OCI-LY7 (cell line): ENCODE measurements around the gene ZNF213. TPM values are rescaled to one million over a fixed set of nuclear protein-coding genes. Genes with fewer than 3 reads are reported as not detected.

ENCODE experiments used
- BruUV-seq: library from RNA; stranded (reverse); fragments of 400-500 nt; replicated peaks from 2 replicates; lab custom pipeline; 2021; lab: Mats Ljungman, UMichigan
- CTCF ChIA-PET: fragments of 300-600 bp; sonication (Branson Sonifier 250); formaldehyde crosslinking; loops from one replicate; lab custom pipeline; 2022; ENCODE audit warnings: antibody characterized with exemption; ENCODE audit not compliant: unreplicated experiment; lab: Charles Lee
- POLR2A ChIA-PET: fragments of 300-600 bp; sonication (Branson Sonifier 250); formaldehyde crosslinking; loops from one replicate; lab custom pipeline; 2022; ENCODE audit warnings: antibody characterized with exemption; lab: Charles Lee
- DNase-seq: peaks from one replicate; pipeline ENCODE4 v3.0.0-alpha.2; 2015; ENCODE audit warnings: low spot score
- H2AFZ ChIP-seq: fragments of 200-600 bp; sonication (generic), shearing (Covaris generic); 2 replicates; pipeline ENCODE4 v1.6.1; 2014; ENCODE audit warnings: mild to moderate bottlenecking, antibody characterized with exemption, low read length, moderate library complexity
- H3K27ac ChIP-seq: fragments of 200-600 bp; sonication (generic); 2 replicates; pipeline ENCODE4 v1.5.1; 2014; ENCODE audit warnings: mixed run types, low read depth, mild to moderate bottlenecking, moderate library complexity, low read length, inconsistent platforms; ENCODE audit not compliant: poor library complexity, severe bottlenecking
- H3K36me3 ChIP-seq: fragments of 200-600 bp; sonication (generic); 2 replicates; pipeline ENCODE4 v1.6.1; 2014; ENCODE audit warnings: mild to moderate bottlenecking, antibody characterized with exemption, low read length, moderate library complexity, mixed read lengths; ENCODE audit not compliant: insufficient read depth
- H3K4me1 ChIP-seq: fragments of 200-600 bp; sonication (generic); 2 replicates; pipeline ENCODE4 v1.5.1; 2014; ENCODE audit warnings: mild to moderate bottlenecking, low read length; ENCODE audit not compliant: insufficient read depth, poor library complexity, severe bottlenecking
- H3K4me2 ChIP-seq: fragments of 200-600 bp; sonication (generic); 2 replicates; pipeline ENCODE4 v1.6.1; 2014; ENCODE audit warnings: mild to moderate bottlenecking, low read length
- H3K4me3 ChIP-seq: fragments of 200-600 bp; sonication (generic); 2 replicates; pipeline ENCODE4 v1.5.1; 2014; ENCODE audit warnings: mild to moderate bottlenecking, low read depth, low read length; ENCODE audit not compliant: poor library complexity, severe bottlenecking
- H3K79me2 ChIP-seq: fragments of 200-600 bp; sonication (generic); 2 replicates; pipeline ENCODE4 v1.6.1; 2016; ENCODE audit warnings: low read depth, mild to moderate bottlenecking, low read length, moderate library complexity, mixed read lengths; ENCODE audit not compliant: insufficient read depth
- H3K9me2 ChIP-seq: fragments of 200-600 bp; sonication (generic); 2 replicates; pipeline ENCODE4 v1.6.1; 2016; ENCODE audit warnings: mild to moderate bottlenecking, low read length, mixed read lengths; ENCODE audit not compliant: insufficient read depth
- H3K9me3 ChIP-seq: fragments of 200-600 bp; sonication (generic); 2 replicates; pipeline ENCODE4 v1.6.1; 2014; ENCODE audit warnings: mild to moderate bottlenecking, mixed run types, low read length, mixed read lengths
- H4K20me1 ChIP-seq: fragments of 200-600 bp; sonication (generic); 2 replicates; pipeline ENCODE4 v1.6.1; 2014; ENCODE audit warnings: mild to moderate bottlenecking, antibody characterized with exemption, low read length, moderate library complexity, mixed read lengths; ENCODE audit not compliant: insufficient read depth
- CTCF ChIP-seq: fragments of 200-600 bp; sonication (generic); conservative IDR thresholded peaks from 2 replicates; pipeline ENCODE4 v1.5.1; 2014; ENCODE audit warnings: mild to moderate bottlenecking, antibody characterized with exemption, low read length, moderate library complexity, mixed read lengths
- EZH2phosphoT487 ChIP-seq: fragments of 200-600 bp; sonication (generic); IDR thresholded peaks from 2 replicates; pipeline ENCODE4 v1.6.1; 2018; ENCODE audit warnings: low read depth, borderline replicate concordance, mild to moderate bottlenecking, mixed run types, antibody characterized with exemption, low read length, moderate library complexity, mixed read lengths
- intact Hi-C: fragments of 100-400 bp; cut with micrococcal nuclease; formaldehyde crosslinking; loops from one replicate; pipeline ENCODE4 v1.10.0; 2022; ENCODE audit not compliant: unreplicated experiment
- total RNA-seq, 2 experiments: library from RNA; depleted of rRNA in 1 of 2; stranded (reverse); fragments of >200 nt in 1 of 2; shearing (Covaris generic) in 1 of 2; gene quantifications; 2 replicates each; pipeline ENCODE4 v1.2.3, GENCODE V29; 2014 to 2022

The ZNF213 gene
- total RNA-seq, 2 experiments from 2014 or later = 3.4 to 9.1 TPM

GRCh38 chr16:3188675-3188924 is 53.8 kb downstream of the ZNF213 start:
- DNase-seq = no peak
- no peak for TF ChIP-seq CTCF
- no peak for TF ChIP-seq EZH2phosphoT487
- no peak overlapping the region for H3K4me3 ChIP-seq
- no peaks in the 10 kb centered on the region for H3K79me2 ChIP-seq
- CTCF ChIA-PET = no interaction called here
- H3K36me3 ChIP-seq = no peaks in the 10 kb centered on the region
- intact Hi-C loops = no loop called here
- H3K4me2 ChIP-seq = peak overlapping the region; percentile 26; the same call in 1 of the 2 replicates
- H3K9me3 ChIP-seq = no peaks in the 10 kb centered on the region
- no peaks in the 10 kb centered on the region for H3K4me1 ChIP-seq
- POLR2A ChIA-PET = no interaction called here
- no peaks in the 10 kb centered on the region for H3K9me2 ChIP-seq
- H2AFZ ChIP-seq = no peak overlapping the region
- no peaks in the 10 kb centered on the region for H4K20me1 ChIP-seq
- no peak overlapping the region for H3K27ac ChIP-seq
- no TSS peak for BruUV-seq

GRCh38 chr16:3188925-3189825 is 54.3 kb downstream of the ZNF213 start:
- no peak overlapping the region for H3K4me3 ChIP-seq
- no TSS peak for BruUV-seq
- TF ChIP-seq EZH2phosphoT487 (no peak), CTCF (no peak)
- no peak overlapping the region for H3K27ac ChIP-seq
- ChIA-PET POLR2A (no interaction called here), CTCF (no interaction called here)
- H3K4me1 ChIP-seq = no peaks in the 10 kb centered on the region
- H3K79me2 ChIP-seq = no peaks in the 10 kb centered on the region
- H3K9me2 ChIP-seq = no peaks in the 10 kb centered on the region
- no peaks in the 10 kb centered on the region for H3K9me3 ChIP-seq
- H4K20me1 ChIP-seq = no peaks in the 10 kb centered on the region
- no peak for DNase-seq
- H3K4me2 ChIP-seq = peak overlapping the region; percentile 26; the same call in 1 of the 2 replicates
- H3K36me3 ChIP-seq = no peaks in the 10 kb centered on the region
- intact Hi-C loops = no loop called here
- H2AFZ ChIP-seq = no peak overlapping the region

- Histone ChIP-seq H3K36me3 (no peaks in the 10 kb centered on the region), H3K4me3 (no peak overlapping the region), H3K27ac (no peak overlapping the region), H3K4me1 (no peaks in the 10 kb centered on the region), H3K9me3 (no peaks in the 10 kb centered on the region), H3K9me2 (no peaks in the 10 kb centered on the region), H3K4me2 (no peak overlapping the region), H4K20me1 (no peaks in the 10 kb centered on the region), H3K79me2 (no peaks in the 10 kb centered on the region), H2AFZ (no peak overlapping the region)
- POLR2A ChIA-PET = no interaction called here
- intact Hi-C loops = no loop called here
- no TSS peak for BruUV-seq
- DNase-seq = no peak
- TF ChIP-seq CTCF (no peak), EZH2phosphoT487 (no peak)
- CTCF ChIA-PET = no interaction called here
Observed at GRCh38 chr16:3189869-3190268, 55.0 kb downstream of the ZNF213 start.
